ENCODE data around the gene CAPN2.
A peak's percentile ranks its signal among the peaks of the same experiment; 100 is the strongest.

DNA sequence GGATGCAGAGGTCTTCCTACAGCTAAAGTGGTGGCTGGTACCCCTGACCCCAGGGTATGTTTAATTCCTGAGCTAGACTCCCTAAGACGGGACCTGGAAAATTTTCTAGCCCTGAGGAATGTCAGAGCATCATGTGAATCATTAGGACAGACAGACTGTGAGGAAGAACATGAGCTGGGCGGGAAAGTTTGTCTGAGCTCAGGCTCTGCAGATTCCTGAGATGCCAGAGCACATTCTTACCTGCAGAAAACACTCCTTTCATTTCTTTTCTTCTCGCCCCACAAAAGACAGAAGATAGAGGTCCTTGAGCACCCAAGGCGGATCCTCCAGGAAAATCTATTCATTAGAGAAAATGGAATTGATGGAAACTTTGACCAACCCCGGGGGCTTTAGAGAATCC lies 6.5 kb downstream of the CAPN2 start:
- TF ChIP-seq, protein P1, sequence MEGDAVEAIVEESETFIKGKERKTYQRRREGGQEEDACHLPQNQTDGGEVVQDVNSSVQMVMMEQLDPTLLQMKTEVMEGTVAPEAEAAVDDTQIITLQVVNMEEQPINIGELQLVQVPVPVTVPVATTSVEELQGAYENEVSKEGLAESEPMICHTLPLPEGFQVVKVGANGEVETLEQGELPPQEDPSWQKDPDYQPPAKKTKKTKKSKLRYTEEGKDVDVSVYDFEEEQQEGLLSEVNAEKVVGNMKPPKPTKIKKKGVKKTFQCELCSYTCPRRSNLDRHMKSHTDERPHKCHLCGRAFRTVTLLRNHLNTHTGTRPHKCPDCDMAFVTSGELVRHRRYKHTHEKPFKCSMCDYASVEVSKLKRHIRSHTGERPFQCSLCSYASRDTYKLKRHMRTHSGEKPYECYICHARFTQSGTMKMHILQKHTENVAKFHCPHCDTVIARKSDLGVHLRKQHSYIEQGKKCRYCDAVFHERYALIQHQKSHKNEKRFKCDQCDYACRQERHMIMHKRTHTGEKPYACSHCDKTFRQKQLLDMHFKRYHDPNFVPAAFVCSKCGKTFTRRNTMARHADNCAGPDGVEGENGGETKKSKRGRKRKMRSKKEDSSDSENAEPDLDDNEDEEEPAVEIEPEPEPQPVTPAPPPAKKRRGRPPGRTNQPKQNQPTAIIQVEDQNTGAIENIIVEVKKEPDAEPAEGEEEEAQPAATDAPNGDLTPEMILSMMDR (conservative IDR thresholded peaks at IDR 0.05; ENCODE audit: low read depth in 2 of 2) = no peak
- TF ChIP-seq, protein P2, sequence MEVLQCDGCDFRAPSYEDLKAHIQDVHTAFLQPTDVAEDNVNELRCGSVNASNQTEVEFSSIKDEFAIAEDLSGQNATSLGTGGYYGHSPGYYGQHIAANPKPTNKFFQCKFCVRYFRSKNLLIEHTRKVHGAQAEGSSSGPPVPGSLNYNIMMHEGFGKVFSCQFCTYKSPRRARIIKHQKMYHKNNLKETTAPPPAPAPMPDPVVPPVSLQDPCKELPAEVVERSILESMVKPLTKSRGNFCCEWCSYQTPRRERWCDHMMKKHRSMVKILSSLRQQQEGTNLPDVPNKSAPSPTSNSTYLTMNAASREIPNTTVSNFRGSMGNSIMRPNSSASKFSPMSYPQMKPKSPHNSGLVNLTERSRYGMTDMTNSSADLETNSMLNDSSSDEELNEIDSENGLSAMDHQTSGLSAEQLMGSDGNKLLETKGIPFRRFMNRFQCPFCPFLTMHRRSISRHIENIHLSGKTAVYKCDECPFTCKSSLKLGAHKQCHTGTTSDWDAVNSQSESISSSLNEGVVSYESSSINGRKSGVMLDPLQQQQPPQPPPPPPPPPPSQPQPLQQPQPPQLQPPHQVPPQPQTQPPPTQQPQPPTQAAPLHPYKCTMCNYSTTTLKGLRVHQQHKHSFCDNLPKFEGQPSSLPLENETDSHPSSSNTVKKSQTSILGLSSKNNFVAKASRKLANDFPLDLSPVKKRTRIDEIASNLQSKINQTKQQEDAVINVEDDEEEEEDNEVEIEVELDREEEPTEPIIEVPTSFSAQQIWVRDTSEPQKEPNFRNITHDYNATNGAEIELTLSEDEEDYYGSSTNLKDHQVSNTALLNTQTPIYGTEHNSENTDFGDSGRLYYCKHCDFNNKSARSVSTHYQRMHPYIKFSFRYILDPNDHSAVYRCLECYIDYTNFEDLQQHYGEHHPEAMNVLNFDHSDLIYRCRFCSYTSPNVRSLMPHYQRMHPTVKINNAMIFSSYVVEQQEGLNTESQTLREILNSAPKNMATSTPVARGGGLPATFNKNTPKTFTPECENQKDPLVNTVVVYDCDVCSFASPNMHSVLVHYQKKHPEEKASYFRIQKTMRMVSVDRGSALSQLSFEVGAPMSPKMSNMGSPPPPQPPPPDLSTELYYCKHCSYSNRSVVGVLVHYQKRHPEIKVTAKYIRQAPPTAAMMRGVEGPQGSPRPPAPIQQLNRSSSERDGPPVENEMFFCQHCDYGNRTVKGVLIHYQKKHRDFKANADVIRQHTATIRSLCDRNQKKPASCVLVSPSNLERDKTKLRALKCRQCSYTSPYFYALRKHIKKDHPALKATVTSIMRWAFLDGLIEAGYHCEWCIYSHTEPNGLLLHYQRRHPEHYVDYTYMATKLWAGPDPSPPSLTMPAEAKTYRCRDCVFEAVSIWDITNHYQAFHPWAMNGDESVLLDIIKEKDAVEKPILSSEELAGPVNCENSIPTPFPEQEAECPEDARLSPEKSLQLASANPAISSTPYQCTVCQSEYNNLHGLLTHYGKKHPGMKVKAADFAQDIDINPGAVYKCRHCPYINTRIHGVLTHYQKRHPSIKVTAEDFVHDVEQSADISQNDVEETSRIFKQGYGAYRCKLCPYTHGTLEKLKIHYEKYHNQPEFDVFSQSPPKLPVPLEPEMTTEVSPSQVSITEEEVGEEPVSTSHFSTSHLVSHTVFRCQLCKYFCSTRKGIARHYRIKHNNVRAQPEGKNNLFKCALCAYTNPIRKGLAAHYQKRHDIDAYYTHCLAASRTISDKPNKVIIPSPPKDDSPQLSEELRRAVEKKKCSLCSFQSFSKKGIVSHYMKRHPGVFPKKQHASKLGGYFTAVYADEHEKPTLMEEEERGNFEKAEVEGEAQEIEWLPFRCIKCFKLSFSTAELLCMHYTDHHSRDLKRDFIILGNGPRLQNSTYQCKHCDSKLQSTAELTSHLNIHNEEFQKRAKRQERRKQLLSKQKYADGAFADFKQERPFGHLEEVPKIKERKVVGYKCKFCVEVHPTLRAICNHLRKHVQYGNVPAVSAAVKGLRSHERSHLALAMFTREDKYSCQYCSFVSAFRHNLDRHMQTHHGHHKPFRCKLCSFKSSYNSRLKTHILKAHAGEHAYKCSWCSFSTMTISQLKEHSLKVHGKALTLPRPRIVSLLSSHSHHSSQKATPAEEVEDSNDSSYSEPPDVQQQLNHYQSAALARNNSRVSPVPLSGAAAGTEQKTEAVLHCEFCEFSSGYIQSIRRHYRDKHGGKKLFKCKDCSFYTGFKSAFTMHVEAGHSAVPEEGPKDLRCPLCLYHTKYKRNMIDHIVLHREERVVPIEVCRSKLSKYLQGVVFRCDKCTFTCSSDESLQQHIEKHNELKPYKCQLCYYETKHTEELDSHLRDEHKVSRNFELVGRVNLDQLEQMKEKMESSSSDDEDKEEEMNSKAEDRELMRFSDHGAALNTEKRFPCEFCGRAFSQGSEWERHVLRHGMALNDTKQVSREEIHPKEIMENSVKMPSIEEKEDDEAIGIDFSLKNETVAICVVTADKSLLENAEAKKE (CRISPR knock-in tag; IDR thresholded peaks at IDR 0.05) = peak; percentile 77
- no peak for TF ChIP-seq EZH2 (IDR thresholded peaks at IDR 0.05; ENCODE audit: low read depth, unreplicated experiment)
- TF ChIP-seq POLR2AphosphoS5 (IDR thresholded peaks at IDR 0.05; ENCODE audit: low read depth) = no peak
- no peak for TF ChIP-seq CREB1 (CRISPR knock-in tag; IDR thresholded peaks at IDR 0.05; ENCODE audit: low read depth)
- TF ChIP-seq, protein P3, sequence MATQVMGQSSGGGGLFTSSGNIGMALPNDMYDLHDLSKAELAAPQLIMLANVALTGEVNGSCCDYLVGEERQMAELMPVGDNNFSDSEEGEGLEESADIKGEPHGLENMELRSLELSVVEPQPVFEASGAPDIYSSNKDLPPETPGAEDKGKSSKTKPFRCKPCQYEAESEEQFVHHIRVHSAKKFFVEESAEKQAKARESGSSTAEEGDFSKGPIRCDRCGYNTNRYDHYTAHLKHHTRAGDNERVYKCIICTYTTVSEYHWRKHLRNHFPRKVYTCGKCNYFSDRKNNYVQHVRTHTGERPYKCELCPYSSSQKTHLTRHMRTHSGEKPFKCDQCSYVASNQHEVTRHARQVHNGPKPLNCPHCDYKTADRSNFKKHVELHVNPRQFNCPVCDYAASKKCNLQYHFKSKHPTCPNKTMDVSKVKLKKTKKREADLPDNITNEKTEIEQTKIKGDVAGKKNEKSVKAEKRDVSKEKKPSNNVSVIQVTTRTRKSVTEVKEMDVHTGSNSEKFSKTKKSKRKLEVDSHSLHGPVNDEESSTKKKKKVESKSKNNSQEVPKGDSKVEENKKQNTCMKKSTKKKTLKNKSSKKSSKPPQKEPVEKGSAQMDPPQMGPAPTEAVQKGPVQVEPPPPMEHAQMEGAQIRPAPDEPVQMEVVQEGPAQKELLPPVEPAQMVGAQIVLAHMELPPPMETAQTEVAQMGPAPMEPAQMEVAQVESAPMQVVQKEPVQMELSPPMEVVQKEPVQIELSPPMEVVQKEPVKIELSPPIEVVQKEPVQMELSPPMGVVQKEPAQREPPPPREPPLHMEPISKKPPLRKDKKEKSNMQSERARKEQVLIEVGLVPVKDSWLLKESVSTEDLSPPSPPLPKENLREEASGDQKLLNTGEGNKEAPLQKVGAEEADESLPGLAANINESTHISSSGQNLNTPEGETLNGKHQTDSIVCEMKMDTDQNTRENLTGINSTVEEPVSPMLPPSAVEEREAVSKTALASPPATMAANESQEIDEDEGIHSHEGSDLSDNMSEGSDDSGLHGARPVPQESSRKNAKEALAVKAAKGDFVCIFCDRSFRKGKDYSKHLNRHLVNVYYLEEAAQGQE (IDR thresholded peaks at IDR 0.05; ENCODE audit: unreplicated experiment) = no peak
- no peak for TF ChIP-seq EZH2phosphoT487 (IDR thresholded peaks at IDR 0.05; ENCODE audit: unreplicated experiment)
- no peak for TF ChIP-seq ZNF331 (CRISPR knock-in tag; IDR thresholded peaks at IDR 0.05; ENCODE audit: low read depth)
- no peak for TF ChIP-seq STAT1 (IDR thresholded peaks at IDR 0.05; ENCODE audit: unreplicated experiment)
- no peak for TF ChIP-seq NANOG (IDR thresholded peaks at IDR 0.05; ENCODE audit: borderline replicate concordance)
